Fibroblast of lung (primary cell): Measurements from ENCODE around the gene HAPLN1. TPM values are rescaled to one million over a fixed set of nuclear protein-coding genes. Genes with fewer than 3 reads are reported as not detected.

Source experiments
- DNase-seq, 2 donors: peaks; one replicate each; pipeline versions ENCODE4 v3.0.0 to v3.0.0-alpha.2; 2010; ENCODE audit warnings: low read depth in 2 of 2
- H2AFZ ChIP-seq: 2 replicates; pipeline ENCODE4 v1.5.1; 2012; ENCODE audit warnings: low read length, control low read depth, inconsistent platforms
- H3K27ac ChIP-seq: 2 replicates; pipeline ENCODE4 v1.5.1; 2011; ENCODE audit warnings: low read length, control low read depth; ENCODE audit not compliant: insufficient read depth
- H3K27me3 ChIP-seq: 2 replicates; pipeline ENCODE4 v1.5.1; 2011; ENCODE audit warnings: mild to moderate bottlenecking, low read length; ENCODE audit not compliant: control insufficient read depth, insufficient read depth
- H3K36me3 ChIP-seq: 2 replicates; pipeline ENCODE4 v1.5.1; 2011; ENCODE audit warnings: low read length; ENCODE audit not compliant: control insufficient read depth, insufficient read depth
- H3K4me1 ChIP-seq: 2 replicates; pipeline ENCODE4 v1.5.1; 2011; ENCODE audit warnings: low read length; ENCODE audit not compliant: control insufficient read depth, insufficient read depth; ENCODE audit errors: extremely low read depth
- H3K4me2 ChIP-seq: 2 replicates; pipeline ENCODE4 v1.5.1; 2011; ENCODE audit warnings: low read length, control low read depth; ENCODE audit not compliant: insufficient read depth; ENCODE audit errors: extremely low read depth
- H3K4me3 ChIP-seq, 4 experiments: fragments of 200-600 bp in 1 of 4; sonication (generic) in 1 of 4; replicated peaks in 1 of 4; 2 replicates each; pipeline ENCODE4 v1.5.1; 2011 to 2016; ENCODE audit warnings: low read length in 4 of 4, low read depth in 3 of 4, mild to moderate bottlenecking in 3 of 4, control low read depth in 2 of 4, inconsistent platforms in 1 of 4, mixed read lengths in 1 of 4; ENCODE audit not compliant: insufficient read depth in 1 of 4; ENCODE audit errors: control extremely low read depth in 1 of 4
- H3K79me2 ChIP-seq: 2 replicates; pipeline ENCODE4 v1.5.1; 2012; ENCODE audit warnings: mild to moderate bottlenecking, low read length, inconsistent platforms; ENCODE audit not compliant: control insufficient read depth, insufficient read depth
- H3K9ac ChIP-seq: 2 replicates; pipeline ENCODE4 v1.5.1; 2011; ENCODE audit warnings: mild to moderate bottlenecking, low read length, control low read depth; ENCODE audit not compliant: insufficient read depth
- H3K9me3 ChIP-seq: 2 replicates; pipeline ENCODE4 v1.5.1; 2012; ENCODE audit warnings: low read depth, low read length; ENCODE audit not compliant: control insufficient read depth, insufficient read depth
- H4K20me1 ChIP-seq: 2 replicates; pipeline ENCODE4 v1.5.1; 2011; ENCODE audit warnings: low read length; ENCODE audit not compliant: control insufficient read depth, insufficient read depth; ENCODE audit errors: extremely low read depth
- CTCF ChIP-seq, 2 donors: IDR thresholded peaks in 1 of 2; conservative IDR thresholded peaks in 1 of 2; 1 replicate in 1 of 2; 2 replicates in 1 of 2; pipeline ENCODE4 v1.5.1; 2011 to 2012; ENCODE audit warnings: low read length in 2 of 2, control low read depth in 1 of 2, inconsistent platforms in 1 of 2, low read depth in 1 of 2, mild to moderate bottlenecking in 1 of 2
- EZH2 ChIP-seq: IDR thresholded peaks from 2 replicates; pipeline ENCODE4 v1.5.1; 2012; ENCODE audit warnings: low read length, control low read depth, mild to moderate bottlenecking; ENCODE audit errors: missing control alignments
- polyA plus RNA-seq, 2 donors: library from polyadenylated mRNA; depleted of rRNA in 1 of 2; stranded (reverse) in 1 of 2; unstranded in 1 of 2; fragments of >200 nt; gene quantifications; 2 replicates each; pipeline ENCODE4 v1.2.1, GENCODE V29; 2011 to 2012; ENCODE audit warnings: missing spikeins in 1 of 2
- total RNA-seq: library from RNA; depleted of rRNA; stranded (reverse); fragments of >200 nt; gene quantifications from 2 replicates; pipeline ENCODE4 v1.2.1, GENCODE V29; 2014

Gene HAPLN1
- total and polyA plus RNA-seq, 2 donors (not counting 1 experiment from before 2014, with no cell fraction given), result 0.17 to 7.7 TPM

GRCh38 chr5:83662558-83662957 is 58.1 kb downstream of the HAPLN1 start:
- no peaks in the 10 kb centered on the region for H3K4me1 ChIP-seq

GRCh38 chr5:83657807-83658525 is 62.7 kb downstream of the HAPLN1 start:
- no peaks in the 10 kb centered on the region for H3K27me3 ChIP-seq
- H3K27ac ChIP-seq, result no peak overlapping the region
- H3K36me3 ChIP-seq, result no peaks in the 10 kb centered on the region
- H3K9me3 ChIP-seq, result no peaks in the 10 kb centered on the region
- no peaks in the 10 kb centered on the region for H3K79me2 ChIP-seq
- no peak for DNase-seq
- TF ChIP-seq CTCF (conservative IDR thresholded peaks at IDR 0.05 in 1 of 2, IDR thresholded peaks at IDR 0.05 in 1 of 2; ENCODE audit: low read depth in 1 of 2, low read length in 2 of 2) (no peak), EZH2 (no peak)
- no peak overlapping the region for H3K4me3 ChIP-seq
- no peaks in the 10 kb centered on the region for H3K4me1 ChIP-seq
- no peaks in the 10 kb centered on the region for H4K20me1 ChIP-seq
- H3K4me2 ChIP-seq, result no peak overlapping the region
- H2AFZ ChIP-seq, result no peak overlapping the region
- no peak overlapping the region for H3K9ac ChIP-seq

More at GRCh38 chr5:83662558-83662957, 58.1 kb downstream of the HAPLN1 start:
- DNase-seq, result no peak
- no peak overlapping the region for H3K27ac ChIP-seq
- H3K4me3 ChIP-seq, result no peak overlapping the region
- H3K27me3 ChIP-seq, result no peaks in the 10 kb centered on the region
- no peak overlapping the region for H3K4me2 ChIP-seq
- H2AFZ ChIP-seq, result no peak overlapping the region
- TF ChIP-seq CTCF (conservative IDR thresholded peaks at IDR 0.05 in 1 of 2, IDR thresholded peaks at IDR 0.05 in 1 of 2; ENCODE audit: low read depth in 1 of 2, low read length in 2 of 2), result no peak
- TF ChIP-seq EZH2, result no peak
- no peaks in the 10 kb centered on the region for H4K20me1 ChIP-seq
- no peaks in the 10 kb centered on the region for H3K9me3 ChIP-seq
- H3K79me2 ChIP-seq, result no peaks in the 10 kb centered on the region
- no peaks in the 10 kb centered on the region for H3K36me3 ChIP-seq
- no peak overlapping the region for H3K9ac ChIP-seq

GRCh38 chr5:83654427-83654994 is 66.1 kb downstream of the HAPLN1 start:
- no peaks in the 10 kb centered on the region for H3K4me1 ChIP-seq
- TF ChIP-seq CTCF (conservative IDR thresholded peaks at IDR 0.05 in 1 of 2, IDR thresholded peaks at IDR 0.05 in 1 of 2; ENCODE audit: low read depth in 1 of 2, low read length in 2 of 2) (no peak), EZH2 (no peak)
- no peak overlapping the region for H2AFZ ChIP-seq
- DNase-seq, result peak in 1 of 2 donors; percentile 16
- H3K9ac ChIP-seq, result no peak overlapping the region
- H3K27ac ChIP-seq, result no peak overlapping the region
- no peak overlapping the region for H3K4me2 ChIP-seq
- H3K79me2 ChIP-seq, result no peaks in the 10 kb centered on the region
- no peaks in the 10 kb centered on the region for H3K27me3 ChIP-seq
- no peaks in the 10 kb centered on the region for H3K9me3 ChIP-seq
- H3K4me3 ChIP-seq, result no peak overlapping the region
- H4K20me1 ChIP-seq, result no peaks in the 10 kb centered on the region
- no peaks in the 10 kb centered on the region for H3K36me3 ChIP-seq
